NCI-H446 treated with DMSO at 0.1 percent for 48 hours (cell line): ENCODE measurements around the gene MRPS15.

ENCODE experiments used
- DNase-seq: peaks from one replicate; lab custom pipeline; 2025; lab: John Stamatoyannopoulos, UW

Gene MRPS15

GRCh38 chr1:36457691-36458090 is 6.5 kb downstream of the MRPS15 start:
- no peak for DNase-seq

- DNase-seq = no peak
Observed at GRCh38 chr1:36456391-36456928, 7.7 kb downstream of the MRPS15 start.

GRCh38 chr1:36455386-36455785 is 8.8 kb downstream of the MRPS15 start:
- no peak for DNase-seq

- no peak for DNase-seq
Observed at GRCh38 chr1:36453600-36454388, 10.4 kb downstream of the MRPS15 start.

- no peak for DNase-seq
Observed at GRCh38 chr1:36453051-36453450, 11.1 kb downstream of the MRPS15 start.

GRCh38 chr1:36450919-36451305 is 13.3 kb downstream of the MRPS15 start:
- no peak for DNase-seq

GRCh38 chr1:36450270-36450918 is 13.8 kb downstream of the MRPS15 start, which contains the start of gene OSCP1:
OSCP1 (minus strand) TSS chr1:36450451; CDS start chr1:36450369, 82 bp downstream.
- DNase-seq = peak; percentile 84

- no peak for DNase-seq
Observed at GRCh38 chr1:36448530-36449056, 15.6 kb downstream of the MRPS15 start.

GRCh38 chr1:36447450-36447849 is 16.7 kb downstream of the MRPS15 start:
- DNase-seq = no peak

- no peak for DNase-seq
Observed at GRCh38 chr1:36446746-36447145, 17.4 kb downstream of the MRPS15 start.

GRCh38 chr1:36446271-36446670 is 17.9 kb downstream of the MRPS15 start:
- no peak for DNase-seq

GRCh38 chr1:36443297-36443696 is 20.9 kb downstream of the MRPS15 start:
- DNase-seq = no peak

- no peak for DNase-seq
Observed at GRCh38 chr1:36442337-36442736, 21.8 kb downstream of the MRPS15 start.

GRCh38 chr1:36440646-36441045 is 23.5 kb downstream of the MRPS15 start:
- no peak for DNase-seq

GRCh38 chr1:36440044-36440443 is 24.1 kb downstream of the MRPS15 start:
- DNase-seq = no peak

- DNase-seq = no peak
Observed at GRCh38 chr1:36438715-36439114, 25.5 kb downstream of the MRPS15 start.

- no peak for DNase-seq
Observed at GRCh38 chr1:36436821-36437220, 27.4 kb downstream of the MRPS15 start.

- no peak for DNase-seq
Observed at GRCh38 chr1:36433102-36433501, 31.1 kb downstream of the MRPS15 start.

- DNase-seq = no peak
Observed at GRCh38 chr1:36432616-36433015, 31.6 kb downstream of the MRPS15 start.

- DNase-seq = no peak
Observed at GRCh38 chr1:36425791-36426190, 38.4 kb downstream of the MRPS15 start.

GRCh38 chr1:36421649-36422048 is 42.5 kb downstream of the MRPS15 start:
- no peak for DNase-seq

GRCh38 chr1:36420836-36421317 is 43.3 kb downstream of the MRPS15 start:
- peak; percentile 63 for DNase-seq

- no peak for DNase-seq
Observed at GRCh38 chr1:36420409-36420808, 43.8 kb downstream of the MRPS15 start.
